GM23338 (cell line): ENCODE results near the gene AK3. TPM values are rescaled to one million over a fixed set of nuclear protein-coding genes. Genes with fewer than 3 reads are reported as not detected.

Source experiments
- ATAC-seq: fragments of 200-7000 bp; cut with Tn5 transposase; 3 replicates; pipeline ENCODE4 v1.9.1; 2020
- DNase-seq: peaks from one replicate; pipeline ENCODE4 v3.0.0-alpha.2; 2015; ENCODE audit warnings: low spot score
- H2AFZ ChIP-seq: fragments of 200-600 bp; sonication (generic); 2 replicates; pipeline ENCODE4 v1.8.0; 2016; ENCODE audit warnings: antibody characterized with exemption, mild to moderate bottlenecking, moderate library complexity
- H3F3A ChIP-seq: fragments of 200-600 bp; sonication (generic); replicated peaks from 2 replicates; pipeline ENCODE4 v1.8.0; 2017; ENCODE audit warnings: antibody characterized with exemption, mixed run types, low read depth
- H3K27ac ChIP-seq: fragments of 200-600 bp; sonication (generic); 2 replicates; pipeline ENCODE4 v1.6.1; 2016; ENCODE audit warnings: low read depth
- H3K27me3 ChIP-seq: fragments of 200-600 bp; sonication (generic); 2 replicates; pipeline ENCODE4 v1.8.0; 2016; ENCODE audit warnings: mild to moderate bottlenecking, mixed run types, moderate library complexity; ENCODE audit not compliant: insufficient read depth
- H3K36me3 ChIP-seq: fragments of 200-600 bp; sonication (generic); 2 replicates; pipeline ENCODE4 v1.8.0; 2016; ENCODE audit warnings: mild to moderate bottlenecking; ENCODE audit not compliant: insufficient read depth
- H3K4me1 ChIP-seq: fragments of 200-600 bp; sonication (generic); 2 replicates; pipeline ENCODE4 v1.8.0; 2016; ENCODE audit warnings: mild to moderate bottlenecking, moderate library complexity; ENCODE audit not compliant: insufficient read depth
- H3K4me2 ChIP-seq: fragments of 200-600 bp; sonication (generic); 2 replicates; pipeline ENCODE4 v1.7.1; 2017; ENCODE audit warnings: mixed run types
- H3K4me3 ChIP-seq: fragments of 200-600 bp; sonication (generic); 2 replicates; pipeline ENCODE4 v1.6.1; 2016; ENCODE audit warnings: mixed run types
- H3K79me2 ChIP-seq: fragments of 200-600 bp; sonication (generic); replicated peaks from 2 replicates; pipeline ENCODE4 v1.8.0; 2017; ENCODE audit warnings: mild to moderate bottlenecking; ENCODE audit not compliant: insufficient read depth
- H3K9me2 ChIP-seq: fragments of 200-600 bp; sonication (generic); 2 replicates; pipeline ENCODE4 v1.8.0; 2017; ENCODE audit not compliant: insufficient read depth
- H4K20me1 ChIP-seq: fragments of 200-600 bp; sonication (generic); replicated peaks from 2 replicates; pipeline ENCODE4 v1.8.0; 2017; ENCODE audit warnings: mild to moderate bottlenecking; ENCODE audit not compliant: insufficient read depth
- H3K27ac Mint-ChIP-seq: 2 replicates; pipeline ENCODE4 v1.8.0; 2020; ENCODE audit warnings: inconsistent platforms, mild to moderate bottlenecking, moderate library complexity, mixed read lengths
- H3K27me3 Mint-ChIP-seq: 3 replicates; pipeline ENCODE4 v1.8.0; 2022; ENCODE audit warnings: low read depth, mild to moderate bottlenecking, moderate library complexity, mixed read lengths, inconsistent platforms; ENCODE audit not compliant: insufficient read depth, poor library complexity
- H3K36me3 Mint-ChIP-seq: 3 replicates; pipeline ENCODE4 v1.8.0; 2021; ENCODE audit warnings: low read depth, mild to moderate bottlenecking, inconsistent platforms, moderate library complexity, mixed read lengths
- H3K4me1 Mint-ChIP-seq: 3 replicates; pipeline ENCODE4 v1.8.0; 2020; ENCODE audit warnings: mild to moderate bottlenecking, inconsistent platforms, mixed read lengths
- H3K4me3 Mint-ChIP-seq: 3 replicates; pipeline ENCODE4 v1.8.0; 2021; ENCODE audit warnings: moderate library complexity, mild to moderate bottlenecking, inconsistent platforms, mixed read lengths
- H3K9me3 Mint-ChIP-seq: 3 replicates; pipeline ENCODE4 v1.8.0; 2020; ENCODE audit warnings: moderate library complexity, mild to moderate bottlenecking, inconsistent platforms, mixed read lengths
- CREB1 ChIP-seq: fragments of 250-450 bp; sonication (Bioruptor Pico); IDR thresholded peaks from 2 replicates; pipeline ENCODE4 v1.5.0; 2020; ENCODE audit warnings: low read depth, mild to moderate bottlenecking, moderate library complexity
- CTCF ChIP-seq, 2 experiments: fragments of 200-600 bp in 1 of 2; sonication (generic) in 1 of 2; conservative IDR thresholded peaks; 2 replicates each; pipeline versions ENCODE4 v1.5.1 to v1.6.1; 2016 to 2017; ENCODE audit warnings: antibody characterized with exemption in 2 of 2, low read depth in 2 of 2, mild to moderate bottlenecking in 2 of 2, moderate library complexity in 1 of 2
- ETS1 ChIP-seq: IDR thresholded peaks from 2 replicates; pipeline ENCODE4 v1.6.1; 2016; ENCODE audit warnings: antibody characterized with exemption
- EZH2 ChIP-seq: fragments of 200-600 bp; sonication (generic); IDR thresholded peaks from one replicate; pipeline ENCODE4 v1.8.0; 2017; ENCODE audit warnings: antibody characterized with exemption, mild to moderate bottlenecking, low read depth; ENCODE audit not compliant: unreplicated experiment
- EZH2phosphoT487 ChIP-seq: fragments of 200-600 bp; sonication (generic); IDR thresholded peaks from one replicate; pipeline ENCODE4 v1.8.1; 2018; ENCODE audit warnings: antibody characterized with exemption; ENCODE audit not compliant: unreplicated experiment
- JUNB ChIP-seq: IDR thresholded peaks from one replicate; pipeline ENCODE4 v1.6.1; 2016; ENCODE audit warnings: antibody characterized with exemption; ENCODE audit not compliant: unreplicated experiment
- NANOG ChIP-seq: IDR thresholded peaks from 2 replicates; pipeline ENCODE4 v1.6.1; 2016; ENCODE audit warnings: antibody characterized with exemption, borderline replicate concordance
- POLR2AphosphoS5 ChIP-seq: IDR thresholded peaks from 2 replicates; pipeline ENCODE4 v1.6.1; 2016; ENCODE audit warnings: antibody characterized with exemption, low read depth
- REST ChIP-seq: IDR thresholded peaks from one replicate; pipeline ENCODE4 v1.6.1; 2018; ENCODE audit warnings: antibody characterized with exemption; ENCODE audit not compliant: unreplicated experiment
- STAT1 ChIP-seq: IDR thresholded peaks from one replicate; pipeline ENCODE4 v1.6.1; 2016; ENCODE audit warnings: antibody characterized with exemption; ENCODE audit not compliant: unreplicated experiment
- ZNF114 ChIP-seq: fragments of 250-450 bp; sonication (Bioruptor Pico); IDR thresholded peaks from 2 replicates; pipeline ENCODE4 v1.5.0; 2020; ENCODE audit warnings: mild to moderate bottlenecking, moderate library complexity
- ZNF331 ChIP-seq: fragments of 250-450 bp; sonication (Bioruptor Pico); IDR thresholded peaks from 2 replicates; pipeline ENCODE4 v1.5.0; 2020; ENCODE audit warnings: low read depth, mild to moderate bottlenecking, moderate library complexity
- ZNF462 ChIP-seq: fragments of 250-450 bp; sonication (Bioruptor Pico); IDR thresholded peaks from 2 replicates; pipeline ENCODE4 v1.5.0; 2020; ENCODE audit warnings: mild to moderate bottlenecking, moderate library complexity
- polyA plus RNA-seq: library from polyadenylated mRNA; unstranded; fragments of >200 nt; fragmentation: Nextera tagmentation; extraction: Ambion mirVana; gene quantifications from 2 replicates; pipeline ENCODE4 v1.2.1, GENCODE V29; 2016
- total RNA-seq: library from RNA; depleted of rRNA; stranded (reverse); fragments of >200 nt; shearing (Covaris generic); gene quantifications from 2 replicates; pipeline ENCODE4 v1.2.3, GENCODE V29; 2014

AK3 gene
- total and polyA plus RNA-seq, 2 experiments from 2014 or later: 30.1 to 40.2 TPM

- H3K4me3 ChIP-seq: no peak overlapping the region
- Mint-ChIP-seq H3K36me3 (0 out of 3 replicates have a peak, but pooled peaks cover 2% of the 10 kb centered on the region), H3K27ac (no peak overlapping the region), H3K4me3 (no peak overlapping the region), H3K9me3 (no peaks in the 10 kb centered on the region), H3K4me1 (no peaks in the 10 kb centered on the region; the same call in 2 of the 3 replicates), H3K27me3 (peaks cover 9% of the 10 kb centered on the region)
- TF ChIP-seq ETS1: no peak
- no peak for TF ChIP-seq ZNF331 (CRISPR knock-in tag)
- TF ChIP-seq CTCF (conservative IDR thresholded peaks at IDR 0.05; ENCODE audit: low read depth in 2 of 2): no peak
- no peak for TF ChIP-seq CREB1 (CRISPR knock-in tag)
- TF ChIP-seq ZNF462 (CRISPR knock-in tag): no peak
- no peak for TF ChIP-seq JUNB
- TF ChIP-seq REST: no peak
- no peak for TF ChIP-seq ZNF114 (CRISPR knock-in tag)
- TF ChIP-seq STAT1: no peak
- TF ChIP-seq EZH2phosphoT487: no peak
- TF ChIP-seq EZH2: no peak
- no peak for TF ChIP-seq NANOG
- TF ChIP-seq POLR2AphosphoS5: no peak
- ATAC-seq: no peak
- H3K27me3 ChIP-seq: no peaks in the 10 kb centered on the region
- H3K36me3 ChIP-seq: no peaks in the 10 kb centered on the region
- H3K27ac ChIP-seq: no peak overlapping the region
- DNase-seq: no peak
- H3K9me2 ChIP-seq: no peaks in the 10 kb centered on the region
- no peaks in the 10 kb centered on the region for H3K79me2 ChIP-seq
- H4K20me1 ChIP-seq: no peaks in the 10 kb centered on the region
- H3K4me2 ChIP-seq: no peak overlapping the region
- no peak overlapping the region for H2AFZ ChIP-seq
- H3F3A ChIP-seq: no peaks in the 10 kb centered on the region
- H3K4me1 ChIP-seq: no peaks in the 10 kb centered on the region
These were observed 14.1 kb upstream of the AK3 start for GRCh38 chr9:4755026-4755609.
